ENCODE data around the gene CNTNAP5.

Gene CNTNAP5

GRCh38 chr2:124874676-124875075 is 849.6 kb downstream of the CNTNAP5 start:
- H3K9me3 ChIP-seq (ENCODE audit: insufficient read depth, low read length), result no peaks in the 10 kb centered on the region
- H3K27me3 ChIP-seq (ENCODE audit: insufficient read depth, insufficient read length), result no peaks in the 10 kb centered on the region
- no peak overlapping the region for H3K9ac ChIP-seq (ENCODE audit: insufficient read length, low read depth)
- no peak overlapping the region for H3K4me3 ChIP-seq (ENCODE audit: insufficient read length, low read depth)
- H3K36me3 ChIP-seq (ENCODE audit: insufficient read depth, insufficient read length, low read length), result no peaks in the 10 kb centered on the region
- no peak for DNase-seq (ENCODE audit: low read depth, low spot score)
- H3K4me1 ChIP-seq (ENCODE audit: insufficient read depth, insufficient read length), result no peaks in the 10 kb centered on the region
- TF ChIP-seq YY1 (IDR thresholded peaks at IDR 0.05; ENCODE audit: insufficient read depth, insufficient read length), result no peak
- no peak for TF ChIP-seq ZNF274 (IDR thresholded peaks at IDR 0.05; ENCODE audit: low read depth, low read length)
- no peak for TF ChIP-seq SUZ12 (IDR thresholded peaks at IDR 0.05; ENCODE audit: extremely low read depth, insufficient read depth, insufficient read length)

GRCh38 chr2:124875627-124876244 is 850.6 kb downstream of the CNTNAP5 start:
- H3K27me3 ChIP-seq (ENCODE audit: insufficient read depth, insufficient read length), result no peaks in the 10 kb centered on the region
- H3K4me3 ChIP-seq (ENCODE audit: insufficient read length, low read depth), result no peak overlapping the region
- H3K4me1 ChIP-seq (ENCODE audit: insufficient read depth, insufficient read length), result no peaks in the 10 kb centered on the region
- TF ChIP-seq SUZ12 (IDR thresholded peaks at IDR 0.05; ENCODE audit: extremely low read depth, insufficient read depth, insufficient read length), result no peak
- TF ChIP-seq ZNF274 (IDR thresholded peaks at IDR 0.05; ENCODE audit: low read depth, low read length), result no peak
- TF ChIP-seq YY1 (IDR thresholded peaks at IDR 0.05; ENCODE audit: insufficient read depth, insufficient read length), result no peak
- H3K9me3 ChIP-seq (ENCODE audit: insufficient read depth, low read length), result no peaks in the 10 kb centered on the region
- H3K9ac ChIP-seq (ENCODE audit: insufficient read length, low read depth), result no peak overlapping the region
- no peak for DNase-seq (ENCODE audit: low read depth, low spot score)
- H3K36me3 ChIP-seq (ENCODE audit: insufficient read depth, insufficient read length, low read length), result no peaks in the 10 kb centered on the region

- no peaks in the 10 kb centered on the region for H3K9me3 ChIP-seq (ENCODE audit: insufficient read depth, low read length)
- H3K9ac ChIP-seq (ENCODE audit: insufficient read length, low read depth), result no peak overlapping the region
- TF ChIP-seq SUZ12 (IDR thresholded peaks at IDR 0.05; ENCODE audit: extremely low read depth, insufficient read depth, insufficient read length), result no peak
- H3K27me3 ChIP-seq (ENCODE audit: insufficient read depth, insufficient read length), result no peaks in the 10 kb centered on the region
- H3K4me3 ChIP-seq (ENCODE audit: insufficient read length, low read depth), result no peak overlapping the region
- no peaks in the 10 kb centered on the region for H3K36me3 ChIP-seq (ENCODE audit: insufficient read depth, insufficient read length, low read length)
- no peaks in the 10 kb centered on the region for H3K4me1 ChIP-seq (ENCODE audit: insufficient read depth, insufficient read length)
- DNase-seq (ENCODE audit: low read depth, low spot score), result no peak
Observed at GRCh38 chr2:124877141-124877577, 852.1 kb downstream of the CNTNAP5 start.

GRCh38 chr2:124879640-124880039 is 854.6 kb downstream of the CNTNAP5 start:
- no peak overlapping the region for H3K9ac ChIP-seq (ENCODE audit: insufficient read length, low read depth)
- no peaks in the 10 kb centered on the region for H3K27me3 ChIP-seq (ENCODE audit: insufficient read depth, insufficient read length)
- no peak overlapping the region for H3K4me3 ChIP-seq (ENCODE audit: insufficient read length, low read depth)
- no peaks in the 10 kb centered on the region for H3K36me3 ChIP-seq (ENCODE audit: insufficient read depth, insufficient read length, low read length)
- H3K9me3 ChIP-seq (ENCODE audit: insufficient read depth, low read length), result no peaks in the 10 kb centered on the region
- no peak for DNase-seq (ENCODE audit: low read depth, low spot score)
- no peaks in the 10 kb centered on the region for H3K4me1 ChIP-seq (ENCODE audit: insufficient read depth, insufficient read length)
- TF ChIP-seq YY1 (IDR thresholded peaks at IDR 0.05; ENCODE audit: insufficient read depth, insufficient read length), result no peak
- no peak for TF ChIP-seq ZNF274 (IDR thresholded peaks at IDR 0.05; ENCODE audit: low read depth, low read length)
- TF ChIP-seq SUZ12 (IDR thresholded peaks at IDR 0.05; ENCODE audit: extremely low read depth, insufficient read depth, insufficient read length), result no peak

GRCh38 chr2:124880995-124881394 is 855.9 kb downstream of the CNTNAP5 start:
- DNase-seq (ENCODE audit: low read depth, low spot score), result no peak
- Histone ChIP-seq H3K4me1 (ENCODE audit: insufficient read depth, insufficient read length) (no peaks in the 10 kb centered on the region), H3K27me3 (ENCODE audit: insufficient read depth, insufficient read length) (no peaks in the 10 kb centered on the region), H3K36me3 (ENCODE audit: insufficient read depth, insufficient read length, low read length) (no peaks in the 10 kb centered on the region), H3K4me3 (ENCODE audit: insufficient read length, low read depth) (no peak overlapping the region), H3K9me3 (ENCODE audit: insufficient read depth, low read length) (no peaks in the 10 kb centered on the region), H3K9ac (ENCODE audit: insufficient read length, low read depth) (no peak overlapping the region)
- TF ChIP-seq ZNF274 (IDR thresholded peaks at IDR 0.05; ENCODE audit: low read depth, low read length) (no peak), SUZ12 (IDR thresholded peaks at IDR 0.05; ENCODE audit: extremely low read depth, insufficient read depth, insufficient read length) (no peak), YY1 (IDR thresholded peaks at IDR 0.05; ENCODE audit: insufficient read depth, insufficient read length) (no peak)

GRCh38 chr2:124882423-124882822 is 857.3 kb downstream of the CNTNAP5 start:
- no peak for DNase-seq (ENCODE audit: low read depth, low spot score)
- H3K27me3 ChIP-seq (ENCODE audit: insufficient read depth, insufficient read length), result no peaks in the 10 kb centered on the region
- TF ChIP-seq SUZ12 (IDR thresholded peaks at IDR 0.05; ENCODE audit: extremely low read depth, insufficient read depth, insufficient read length), result no peak
- TF ChIP-seq YY1 (IDR thresholded peaks at IDR 0.05; ENCODE audit: insufficient read depth, insufficient read length), result no peak
- no peak for TF ChIP-seq ZNF274 (IDR thresholded peaks at IDR 0.05; ENCODE audit: low read depth, low read length)
- no peaks in the 10 kb centered on the region for H3K9me3 ChIP-seq (ENCODE audit: insufficient read depth, low read length)
- no peaks in the 10 kb centered on the region for H3K4me1 ChIP-seq (ENCODE audit: insufficient read depth, insufficient read length)
- H3K9ac ChIP-seq (ENCODE audit: insufficient read length, low read depth), result no peak overlapping the region
- H3K4me3 ChIP-seq (ENCODE audit: insufficient read length, low read depth), result no peak overlapping the region
- H3K36me3 ChIP-seq (ENCODE audit: insufficient read depth, insufficient read length, low read length), result no peaks in the 10 kb centered on the region

- H3K27me3 ChIP-seq (ENCODE audit: insufficient read depth, insufficient read length), result no peaks in the 10 kb centered on the region
- H3K9ac ChIP-seq (ENCODE audit: insufficient read length, low read depth), result no peak overlapping the region
- H3K4me3 ChIP-seq (ENCODE audit: insufficient read length, low read depth), result no peak overlapping the region
- TF ChIP-seq ZNF274 (IDR thresholded peaks at IDR 0.05; ENCODE audit: low read depth, low read length) (no peak), SUZ12 (IDR thresholded peaks at IDR 0.05; ENCODE audit: extremely low read depth, insufficient read depth, insufficient read length) (no peak), YY1 (IDR thresholded peaks at IDR 0.05; ENCODE audit: insufficient read depth, insufficient read length) (no peak)
- no peaks in the 10 kb centered on the region for H3K4me1 ChIP-seq (ENCODE audit: insufficient read depth, insufficient read length)
- no peaks in the 10 kb centered on the region for H3K36me3 ChIP-seq (ENCODE audit: insufficient read depth, insufficient read length, low read length)
- no peaks in the 10 kb centered on the region for H3K9me3 ChIP-seq (ENCODE audit: insufficient read depth, low read length)
- no peak for DNase-seq (ENCODE audit: low read depth, low spot score)
Observed at GRCh38 chr2:124883595-124883994, 858.5 kb downstream of the CNTNAP5 start.
